Cardiac septum (tissue), 1 donor: ENCODE data around the gene KCNMA1. TPM values are rescaled to one million over a fixed set of nuclear protein-coding genes. Genes with fewer than 3 reads are reported as not detected.
"Not testable (repeated sequence)": the region's sequence is repeated elsewhere in the genome, so short reads cannot be mapped to it uniquely, and the experiment has no call there.

Experiments
- DNase-seq: peaks from one replicate; pipeline ENCODE4 v3.0.0-alpha.2; 2020; ENCODE audit warnings: low spot score
- intact Hi-C: fragments of 100-400 bp; cut with DNase I; formaldehyde crosslinking; loops from one replicate; pipeline ENCODE4 v1.14.0; 2022
- total RNA-seq: library from RNA; stranded (reverse); fragmentation: NEBNext Ultra II Directional; extraction: Animal tissue kit (Norgen Biotek cat#: 25700); gene quantifications from one replicate; pipeline ENCODE4 v1.2.1, GENCODE V29; 2021
- donor health status: DM: no; HTN: no; CAD: no.

KCNMA1 gene
- total RNA-seq, 1 donor from 2014 or later: 2.0 TPM

- intact Hi-C loops: loop anchor here (10.0 kb wide), 1 partner anchor 221 kb away; no protein-coding TSS in a partner anchor
- no peak for DNase-seq
These were observed 241.3 kb downstream of the KCNMA1 start for GRCh38 chr10:77396290-77396689.

- peak; percentile 49 for DNase-seq
- intact Hi-C loops: loop anchor here (5.0 to 10.0 kb wide), 2 partner anchors 219 to 248 kb away; no protein-coding TSS in a partner anchor
These were observed 243.6 kb downstream of the KCNMA1 start for GRCh38 chr10:77393821-77394501.

GRCh38 chr10:77393411-77393810 lies 244.2 kb downstream of the KCNMA1 start:
- DNase-seq: no peak
- intact Hi-C loops: loop anchor here (5.0 to 10.0 kb wide), 2 partner anchors 219 to 249 kb away; no protein-coding TSS in a partner anchor

GRCh38 chr10:77392851-77393250 lies 244.8 kb downstream of the KCNMA1 start:
- peak; percentile 71 for DNase-seq
- intact Hi-C loops: loop anchor here (5.0 to 10.0 kb wide), 2 partner anchors 218 to 249 kb away; no protein-coding TSS in a partner anchor

GRCh38 chr10:77392236-77392721 lies 245.3 kb downstream of the KCNMA1 start:
- intact Hi-C loops: loop anchor here (5.0 to 10.0 kb wide), 2 partner anchors 217 to 250 kb away; no protein-coding TSS in a partner anchor
- DNase-seq: peak; percentile 6

- intact Hi-C loops: loop anchor here (5.0 to 10.0 kb wide), 2 partner anchors 217 to 251 kb away; no protein-coding TSS in a partner anchor
- DNase-seq: peak; percentile 76
These were observed 245.9 kb downstream of the KCNMA1 start for GRCh38 chr10:77391605-77392235.

GRCh38 chr10:77390481-77390891 lies 247.1 kb downstream of the KCNMA1 start:
- intact Hi-C loops: loop anchor here (5.0 to 10.0 kb wide), 2 partner anchors 216 to 252 kb away; no protein-coding TSS in a partner anchor
- peak; percentile 53 for DNase-seq

GRCh38 chr10:77388571-77389100 lies 249.0 kb downstream of the KCNMA1 start:
- peak; percentile 56 for DNase-seq
- intact Hi-C loops: no loop called here

DNA sequence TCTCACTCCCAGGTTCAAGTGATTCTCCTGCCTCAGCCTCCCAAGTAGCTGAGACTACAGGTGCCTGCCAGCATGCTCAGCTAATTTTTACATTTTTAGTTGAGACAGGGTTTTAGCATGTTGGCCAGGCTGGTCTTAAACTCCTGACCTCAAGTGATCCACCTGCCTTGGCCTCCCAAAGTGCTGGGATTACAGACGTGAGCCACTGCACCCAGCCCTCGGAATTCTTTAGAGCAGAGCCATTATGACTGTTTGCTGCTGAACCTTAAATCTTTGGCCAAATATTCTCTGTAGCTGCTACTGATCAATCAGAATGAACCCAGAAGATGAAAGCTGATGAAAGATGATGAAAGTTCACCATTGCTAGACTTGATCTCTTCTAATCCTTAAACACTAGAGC lies 249.9 kb downstream of the KCNMA1 start:
- intact Hi-C loops: not testable (repeated sequence)
- peak; percentile 63 for DNase-seq

GRCh38 chr10:77387247-77387646 lies 250.4 kb downstream of the KCNMA1 start:
- no peak for DNase-seq
- intact Hi-C loops: no loop called here

DNA sequence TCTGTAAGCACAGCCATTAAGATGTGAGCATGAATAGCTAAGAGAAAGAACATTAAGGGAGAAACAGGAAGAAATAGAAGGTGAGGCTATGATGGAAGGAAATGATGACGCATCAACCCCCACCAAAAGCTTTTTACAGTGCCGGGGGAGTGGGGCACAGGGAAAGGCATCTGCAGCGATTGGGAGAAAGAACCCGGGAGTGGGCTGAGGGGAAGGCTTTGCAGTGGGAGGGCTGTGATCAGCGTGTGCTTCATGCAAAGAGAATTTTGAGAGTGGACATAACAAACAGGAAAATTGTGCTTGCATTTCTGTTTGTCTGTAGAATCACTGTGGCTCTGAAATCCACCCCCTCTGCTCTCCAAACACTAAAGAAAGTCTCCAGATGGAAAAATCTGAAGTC lies 250.8 kb downstream of the KCNMA1 start:
- peak; percentile 6 for DNase-seq
- intact Hi-C loops: no loop called here

DNA sequence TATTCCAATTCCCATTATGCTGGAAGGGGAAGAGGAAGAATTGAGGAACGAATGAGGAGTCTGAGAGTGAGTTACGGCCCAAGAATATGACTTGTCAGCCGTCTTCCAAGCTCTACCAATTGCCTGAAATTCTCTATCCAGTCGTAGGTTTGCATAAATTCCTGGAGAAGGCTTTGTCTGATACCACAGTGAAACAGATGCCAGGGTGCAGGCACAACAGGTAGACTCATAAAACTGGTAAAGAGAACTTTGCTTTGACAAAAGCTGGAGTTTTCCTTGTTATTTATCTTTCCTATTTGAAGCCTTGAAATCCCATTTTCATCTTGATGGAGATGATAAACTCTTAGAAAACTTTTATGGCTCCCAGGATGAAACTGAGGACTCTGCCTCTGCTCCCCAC lies 251.2 kb downstream of the KCNMA1 start:
- peak; percentile 59 for DNase-seq
- intact Hi-C loops: no loop called here

DNA sequence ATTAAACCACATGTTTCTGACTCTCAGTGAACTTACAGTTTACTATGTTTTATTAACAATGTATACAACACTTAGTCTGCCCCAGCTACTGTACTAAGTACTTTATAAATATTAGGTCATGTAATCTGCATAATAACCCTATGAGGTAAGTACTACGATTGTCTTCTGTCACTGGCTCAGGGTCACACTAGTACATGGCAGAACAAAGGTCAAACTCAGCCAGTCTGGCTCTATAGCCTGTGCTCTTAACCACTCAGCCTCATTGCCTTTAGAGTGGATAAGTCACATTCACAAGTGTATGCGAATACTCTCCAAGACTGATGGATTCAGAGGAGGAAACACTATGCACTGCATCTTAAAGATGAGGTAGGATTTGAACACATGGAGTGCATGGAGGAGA lies 252.3 kb downstream of the KCNMA1 start:
- intact Hi-C loops: no loop called here
- no peak for DNase-seq

DNA sequence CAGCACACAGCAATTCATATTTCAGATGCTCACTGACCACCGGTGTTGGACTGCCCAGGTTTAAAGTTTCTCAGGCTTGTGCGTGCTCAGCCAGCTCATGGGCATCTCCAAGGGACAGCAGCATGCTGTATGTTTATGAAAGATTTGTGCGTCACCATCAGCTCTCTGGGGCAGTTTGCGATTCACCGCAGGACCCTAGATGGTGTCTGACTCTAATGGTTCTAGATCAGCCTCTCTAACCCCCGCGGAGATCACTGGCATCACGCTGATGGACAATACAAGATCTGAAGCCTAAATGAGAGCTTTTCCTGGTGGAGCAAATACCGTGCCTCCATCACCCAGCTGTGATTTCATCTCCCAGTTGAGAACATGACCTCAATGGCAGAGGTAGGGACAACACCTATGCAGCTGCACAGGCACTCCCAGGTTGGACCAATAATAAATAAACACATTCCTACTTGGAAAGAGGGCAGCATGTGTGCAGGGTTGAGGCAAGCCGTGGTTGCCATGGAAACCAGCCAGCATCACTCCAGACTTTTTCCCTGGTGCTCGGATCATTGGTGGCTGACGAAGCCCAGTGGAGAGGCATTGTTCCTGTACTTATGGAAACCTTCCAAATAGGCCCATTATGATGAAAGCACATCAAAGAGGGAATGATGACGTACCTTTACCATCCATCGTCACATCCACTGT lies 253.6 kb downstream of the KCNMA1 start:
- intact Hi-C loops: no loop called here

GRCh38 chr10:77381750-77382149 lies 255.9 kb downstream of the KCNMA1 start:
- DNase-seq: peak; percentile 7
- intact Hi-C loops: no loop called here

More for the DNA sequence above, 253.6 kb downstream of the KCNMA1 start:
- DNase-seq: peak; percentile 72

DNA sequence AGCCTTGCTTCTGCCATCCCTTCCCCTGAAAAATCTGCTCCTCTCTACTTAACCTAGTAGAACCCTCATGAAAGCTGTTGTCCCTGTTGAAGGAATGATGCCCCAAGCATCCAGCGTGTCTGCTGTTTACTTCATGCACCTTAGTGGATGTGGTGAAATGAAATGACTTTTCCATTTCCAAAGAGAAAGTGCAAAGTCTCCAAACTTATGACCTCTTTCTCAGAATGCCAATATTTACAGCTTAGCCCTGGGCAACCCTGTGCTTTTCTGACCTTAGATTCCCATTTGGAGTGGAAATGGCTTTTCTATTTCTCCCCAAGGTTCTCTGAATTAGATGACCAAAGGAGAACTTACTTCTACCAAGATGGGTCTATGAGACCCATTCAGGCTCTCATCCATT lies 256.9 kb downstream of the KCNMA1 start:
- intact Hi-C loops: no loop called here
- DNase-seq: no peak

GRCh38 chr10:77380191-77380590 lies 257.4 kb downstream of the KCNMA1 start:
- intact Hi-C loops: no loop called here
- peak; percentile 46 for DNase-seq

DNA sequence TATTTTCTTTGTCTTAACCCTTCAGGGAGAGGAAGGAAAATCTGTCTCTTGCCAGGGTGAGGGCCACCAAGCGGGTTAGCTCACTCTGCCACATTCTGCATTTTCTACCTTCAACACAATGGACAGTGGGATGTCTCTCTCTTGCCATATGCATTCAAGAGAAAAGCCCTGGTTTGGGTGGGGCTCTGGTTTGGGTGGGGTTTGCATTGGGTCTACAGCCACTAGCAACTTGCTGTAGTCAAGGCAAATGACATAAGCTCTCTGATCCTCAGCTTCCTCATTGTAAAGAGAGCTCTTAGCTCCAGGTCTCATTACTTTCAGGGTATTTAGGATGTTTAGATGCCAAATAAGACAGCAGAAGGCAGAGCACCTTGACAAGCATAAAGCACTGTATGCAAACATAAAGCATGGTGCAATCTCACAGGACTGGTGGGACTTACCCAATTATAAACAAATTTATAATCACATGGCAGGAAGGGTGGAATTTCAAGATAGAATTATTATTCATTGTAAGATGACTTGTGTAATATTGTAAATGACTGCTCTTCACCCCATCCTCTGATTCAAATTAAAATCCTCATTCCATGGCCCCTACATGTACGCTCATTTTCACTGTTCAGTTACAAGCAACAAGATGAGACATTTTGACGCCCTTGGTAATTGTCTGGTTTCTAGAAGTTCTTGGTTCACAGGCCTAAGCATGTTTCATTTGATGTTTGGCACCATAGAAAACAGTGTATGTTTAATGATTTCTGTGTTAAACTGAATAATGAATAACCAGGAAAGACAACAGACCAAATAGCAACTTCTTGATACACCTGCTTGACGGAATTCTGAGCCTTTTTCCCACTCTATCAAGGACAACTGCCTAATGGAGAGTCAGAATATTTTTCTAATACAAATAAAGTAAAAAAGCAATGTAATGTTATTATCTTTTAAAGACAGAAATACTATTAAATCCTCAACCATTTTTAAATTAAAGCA lies 258.9 kb downstream of the KCNMA1 start:
- DNase-seq: peak; percentile 49
- intact Hi-C loops: no loop called here
